CD4-positive, CD25-positive, alpha-beta regulatory T cell (primary cell): ENCODE results near the gene MYL5. TPM values are rescaled to one million over a fixed set of nuclear protein-coding genes. Genes with fewer than 3 reads are reported as not detected.
"Not testable (repeated sequence)": the region's sequence is repeated elsewhere in the genome, so short reads cannot be mapped to it uniquely, and the experiment has no call there.

Experiments used
- ATAC-seq, 2 donors: fragments of 150-1000 bp; cut with Tn5 transposase; one replicate each; pipeline ENCODE4 v1.10.0; 2021; ENCODE audit warnings: low read depth in 2 of 2, moderate number of reproducible peaks in 2 of 2, moderate library complexity in 1 of 2
- DNase-seq, 3 donors: peaks; one replicate each; pipeline versions ENCODE4 v3.0.0 to v3.0.0-alpha.2; 2012 to 2022; ENCODE audit warnings: mixed read lengths in 1 of 3
- H3K27ac ChIP-seq: one replicate; pipeline ENCODE4 v1.7.0; 2013; ENCODE audit warnings: mild to moderate bottlenecking, low read length; ENCODE audit not compliant: insufficient read depth, poor library complexity, severe bottlenecking
- H3K27me3 ChIP-seq: one replicate; pipeline ENCODE4 v1.7.0; 2013; ENCODE audit warnings: low read length; ENCODE audit not compliant: control insufficient read depth, insufficient read depth
- H3K36me3 ChIP-seq: one replicate; pipeline ENCODE4 v1.7.0; 2013; ENCODE audit warnings: mild to moderate bottlenecking, low read length, moderate library complexity; ENCODE audit not compliant: control insufficient read depth, insufficient read depth
- H3K4me1 ChIP-seq: 2 replicates; pipeline ENCODE4 v1.7.0; 2013; ENCODE audit warnings: mild to moderate bottlenecking, low read length; ENCODE audit not compliant: insufficient read depth, control insufficient read depth, poor library complexity, severe bottlenecking
- H3K4me3 ChIP-seq: one replicate; pipeline ENCODE4 v1.7.0; 2013; ENCODE audit warnings: low read depth, mild to moderate bottlenecking, low read length, moderate library complexity
- H3K9me3 ChIP-seq, 2 experiments: 1 replicate in 1 of 2; 2 replicates in 1 of 2; pipeline ENCODE4 v1.7.0; 2013; ENCODE audit warnings: low read length in 2 of 2, mild to moderate bottlenecking in 1 of 2, moderate library complexity in 1 of 2; ENCODE audit not compliant: control insufficient read depth in 2 of 2
- H3K27ac Mint-ChIP-seq, 3 donors: one replicate each; pipeline ENCODE4 v1.8.0; 2020 to 2022; ENCODE audit warnings: mild to moderate bottlenecking in 3 of 3, mixed read lengths in 3 of 3, moderate library complexity in 2 of 3
- H3K27me3 Mint-ChIP-seq: one replicate; pipeline ENCODE4 v1.8.0; 2022; ENCODE audit warnings: mild to moderate bottlenecking, mixed read lengths
- H3K36me3 Mint-ChIP-seq: one replicate; pipeline ENCODE4 v1.8.0; 2020; ENCODE audit warnings: mixed read lengths
- H3K4me1 Mint-ChIP-seq, 4 donors: one replicate each; pipeline ENCODE4 v1.8.0; 2020 to 2022; ENCODE audit warnings: mixed read lengths in 4 of 4, mild to moderate bottlenecking in 1 of 4
- H3K4me3 Mint-ChIP-seq, 4 donors: one replicate each; pipeline ENCODE4 v1.8.0; 2020 to 2022; ENCODE audit warnings: mild to moderate bottlenecking in 4 of 4, mixed read lengths in 4 of 4, moderate library complexity in 3 of 4
- H3K9me3 Mint-ChIP-seq, 7 donors: one replicate each; pipeline ENCODE4 v1.8.0; 2020 to 2022; ENCODE audit warnings: mixed read lengths in 7 of 7, mild to moderate bottlenecking in 3 of 7, moderate library complexity in 2 of 7
- polyA plus RNA-seq, 4 donors: library from polyadenylated mRNA; unstranded; fragments of 300-500 nt; fragmentation: Illumina TruSeq; gene quantifications; one replicate each; pipeline ENCODE4 v1.2.3, GENCODE V29; 2021
- total RNA-seq: library from RNA; stranded (reverse); gene quantifications from one replicate; pipeline ENCODE4 v1.2.3, GENCODE V29; 2022

Gene MYL5
- total and polyA plus RNA-seq, 5 donors from 2014 or later = 3.3 to 13.9 (median 4.7) TPM

- Histone ChIP-seq H3K27me3 (no peaks in the 10 kb centered on the region), H3K9me3 (no peaks in the 10 kb centered on the region), H3K4me3 (no peak overlapping the region), H3K4me1 (peaks cover 36% of the 10 kb centered on the region), H3K36me3 (no peaks in the 10 kb centered on the region), H3K27ac (no peak overlapping the region)
- H3K4me3 Mint-ChIP-seq = peak overlapping the region in 2 of 4 donors; percentile 9 to 10
- peaks cover 4% of the 10 kb centered on the region for H3K27me3 Mint-ChIP-seq
- no peaks in the 10 kb centered on the region for H3K36me3 Mint-ChIP-seq
- H3K9me3 Mint-ChIP-seq = peaks cover 0 to 1% (median 0%) of the 10 kb centered on the region in 7 donors
- DNase-seq = no peak
- ATAC-seq = no peak
- peaks cover 0 to 26% (median 11%) of the 10 kb centered on the region in 4 donors for H3K4me1 Mint-ChIP-seq
- no peak overlapping the region for H3K27ac Mint-ChIP-seq
Observed at GRCh38 chr4:703336-704197, 29.2 kb downstream of the MYL5 start.

- H3K27me3 Mint-ChIP-seq = peaks cover 3% of the 10 kb centered on the region
- ATAC-seq (no peak), DNase-seq (no peak)
- H3K4me1 Mint-ChIP-seq = peaks cover 0 to 27% (median 14%) of the 10 kb centered on the region in 4 donors
- H3K4me3 Mint-ChIP-seq = peak overlapping the region in 2 of 4 donors; percentile 56 to 88
- H3K27ac Mint-ChIP-seq = no peak overlapping the region
- Histone ChIP-seq H3K27me3 (no peaks in the 10 kb centered on the region), H3K4me1 (peaks cover 42% of the 10 kb centered on the region), H3K36me3 (no peaks in the 10 kb centered on the region), H3K4me3 (no peak overlapping the region), H3K9me3 (no peaks in the 10 kb centered on the region), H3K27ac (no peak overlapping the region)
- H3K9me3 Mint-ChIP-seq = peaks cover 0 to 1% (median 0%) of the 10 kb centered on the region in 7 donors
- H3K36me3 Mint-ChIP-seq = no peaks in the 10 kb centered on the region
Observed at GRCh38 chr4:704198-704891, 30.0 kb downstream of the MYL5 start.

- Mint-ChIP-seq H3K27me3 (no peaks in the 10 kb centered on the region), H3K9me3 (peaks cover 0 to 1% (median 0%) of the 10 kb centered on the region in 7 donors), H3K4me1 (peaks cover 4 to 28% (median 16%) of the 10 kb centered on the region in 4 donors), H3K27ac (peak overlapping the region in 2 of 3 donors; percentile 56 to 83), H3K36me3 (peaks cover under 1% of the 10 kb centered on the region), H3K4me3 (peak overlapping the region in 3 of 4 donors; percentile 83 to 92 (median 88))
- H3K27ac ChIP-seq = peak overlapping the region; percentile 67
- no peaks in the 10 kb centered on the region for H3K36me3 ChIP-seq
- DNase-seq (no peak), ATAC-seq (no peak)
- H3K4me3 ChIP-seq = peak overlapping the region; percentile 71
- no peaks in the 10 kb centered on the region for H3K9me3 ChIP-seq
- peaks cover 36% of the 10 kb centered on the region for H3K4me1 ChIP-seq
- H3K27me3 ChIP-seq = no peaks in the 10 kb centered on the region
Observed at GRCh38 chr4:704971-705277, 30.6 kb downstream of the MYL5 start.

GRCh38 chr4:705278-706082 lies 31.1 kb downstream of the MYL5 start, which contains the start of gene PCGF3:
PCGF3 (plus strand) TSS chr4:705832; CDS start chr4:733681, 27,849 bp downstream.
- H3K4me1 ChIP-seq = peaks cover 34% of the 10 kb centered on the region
- H3K9me3 Mint-ChIP-seq = no peaks in the 10 kb centered on the region
- peak; percentile 94 to 97 for ATAC-seq

GRCh38 chr4:706083-706633 lies 31.8 kb downstream of the MYL5 start:
- not testable (repeated sequence) for H3K9me3 ChIP-seq, H3K27me3 ChIP-seq, H3K27ac Mint-ChIP-seq, H3K27me3 Mint-ChIP-seq, DNase-seq, H3K36me3 ChIP-seq, H3K9me3 Mint-ChIP-seq, ATAC-seq, H3K36me3 Mint-ChIP-seq
- H3K4me3 ChIP-seq = peak overlapping the region; percentile 26
- Mint-ChIP-seq H3K4me1 (peaks cover 10 to 33% (median 22%) of the 10 kb centered on the region in 4 donors), H3K4me3 (peak overlapping the region in 1 of 4 donors; percentile 3)
- peak overlapping the region; percentile 67 for H3K27ac ChIP-seq
- peaks cover 34% of the 10 kb centered on the region for H3K4me1 ChIP-seq

More at GRCh38 chr4:705278-706082, 31.1 kb downstream of the MYL5 start, which contains the start of gene PCGF3:
- H3K27me3 ChIP-seq = no peaks in the 10 kb centered on the region
- DNase-seq = peak; percentile 93 to 94 (median 93)
- H3K4me1 Mint-ChIP-seq = peaks cover 9 to 28% (median 19%) of the 10 kb centered on the region in 4 donors
- H3K27ac Mint-ChIP-seq = peak within 1 kb of the TSS; percentile 26 to 83 (median 56)
- H3K36me3 Mint-ChIP-seq = peaks cover 6% of the 10 kb centered on the region
- H3K4me3 ChIP-seq = peak within 1 kb of the TSS; percentile 71
- H3K36me3 ChIP-seq = no peaks in the 10 kb centered on the region
- no peaks in the 10 kb centered on the region for H3K27me3 Mint-ChIP-seq
- no peaks in the 10 kb centered on the region for H3K9me3 ChIP-seq
- peak within 1 kb of the TSS; percentile 83 to 95 (median 90) for H3K4me3 Mint-ChIP-seq
- H3K27ac ChIP-seq = peak within 1 kb of the TSS; percentile 67

- Histone ChIP-seq H3K9me3 (no peaks in the 10 kb centered on the region), H3K36me3 (peaks cover 2% of the 10 kb centered on the region), H3K4me1 (peaks cover 34% of the 10 kb centered on the region), H3K27me3 (no peaks in the 10 kb centered on the region), H3K27ac (no peak overlapping the region), H3K4me3 (no peak overlapping the region)
- H3K9me3 Mint-ChIP-seq = no peaks in the 10 kb centered on the region
- no peak overlapping the region for H3K27ac Mint-ChIP-seq
- ATAC-seq (no peak), DNase-seq (no peak)
- H3K4me1 Mint-ChIP-seq = peaks cover 10 to 33% (median 23%) of the 10 kb centered on the region in 4 donors
- H3K4me3 Mint-ChIP-seq = peak overlapping the region in 2 of 4 donors; percentile 15 to 28
- peaks cover 7% of the 10 kb centered on the region for H3K36me3 Mint-ChIP-seq
- no peaks in the 10 kb centered on the region for H3K27me3 Mint-ChIP-seq
Observed at GRCh38 chr4:706834-707598, 32.7 kb downstream of the MYL5 start.
